Measurements from ENCODE around the gene XIRP1.

DNA sequence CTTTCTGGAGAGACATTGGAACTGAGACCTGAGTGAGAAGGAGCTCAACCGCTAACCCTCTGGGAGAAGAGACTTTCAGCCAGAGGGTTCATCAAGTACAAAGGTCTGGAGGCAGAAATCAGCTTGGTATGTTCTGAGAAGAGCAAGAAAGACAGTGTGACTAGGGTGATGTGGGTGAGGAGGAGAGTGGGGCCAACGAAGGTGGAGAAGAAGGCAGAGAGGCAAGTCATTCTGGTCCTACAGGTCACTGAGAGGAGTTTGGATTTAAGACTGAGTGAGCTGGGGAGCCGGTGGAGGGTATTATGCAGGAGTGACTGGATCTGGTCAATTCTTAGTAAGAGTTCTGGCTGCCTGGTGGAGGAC, 12.2 kb downstream of the XIRP1 start:
- TF ChIP-seq SIN3A (IDR thresholded peaks at IDR 0.05; ENCODE audit: borderline replicate concordance, insufficient read depth, low read length): no peak
- no peak for TF ChIP-seq TAF1 (IDR thresholded peaks at IDR 0.05; ENCODE audit: borderline replicate concordance, insufficient read depth, low read length)
- TF ChIP-seq POLR2AphosphoS5 (IDR thresholded peaks at IDR 0.05; ENCODE audit: low read depth, low read length): no peak
- TF ChIP-seq, protein P1, sequence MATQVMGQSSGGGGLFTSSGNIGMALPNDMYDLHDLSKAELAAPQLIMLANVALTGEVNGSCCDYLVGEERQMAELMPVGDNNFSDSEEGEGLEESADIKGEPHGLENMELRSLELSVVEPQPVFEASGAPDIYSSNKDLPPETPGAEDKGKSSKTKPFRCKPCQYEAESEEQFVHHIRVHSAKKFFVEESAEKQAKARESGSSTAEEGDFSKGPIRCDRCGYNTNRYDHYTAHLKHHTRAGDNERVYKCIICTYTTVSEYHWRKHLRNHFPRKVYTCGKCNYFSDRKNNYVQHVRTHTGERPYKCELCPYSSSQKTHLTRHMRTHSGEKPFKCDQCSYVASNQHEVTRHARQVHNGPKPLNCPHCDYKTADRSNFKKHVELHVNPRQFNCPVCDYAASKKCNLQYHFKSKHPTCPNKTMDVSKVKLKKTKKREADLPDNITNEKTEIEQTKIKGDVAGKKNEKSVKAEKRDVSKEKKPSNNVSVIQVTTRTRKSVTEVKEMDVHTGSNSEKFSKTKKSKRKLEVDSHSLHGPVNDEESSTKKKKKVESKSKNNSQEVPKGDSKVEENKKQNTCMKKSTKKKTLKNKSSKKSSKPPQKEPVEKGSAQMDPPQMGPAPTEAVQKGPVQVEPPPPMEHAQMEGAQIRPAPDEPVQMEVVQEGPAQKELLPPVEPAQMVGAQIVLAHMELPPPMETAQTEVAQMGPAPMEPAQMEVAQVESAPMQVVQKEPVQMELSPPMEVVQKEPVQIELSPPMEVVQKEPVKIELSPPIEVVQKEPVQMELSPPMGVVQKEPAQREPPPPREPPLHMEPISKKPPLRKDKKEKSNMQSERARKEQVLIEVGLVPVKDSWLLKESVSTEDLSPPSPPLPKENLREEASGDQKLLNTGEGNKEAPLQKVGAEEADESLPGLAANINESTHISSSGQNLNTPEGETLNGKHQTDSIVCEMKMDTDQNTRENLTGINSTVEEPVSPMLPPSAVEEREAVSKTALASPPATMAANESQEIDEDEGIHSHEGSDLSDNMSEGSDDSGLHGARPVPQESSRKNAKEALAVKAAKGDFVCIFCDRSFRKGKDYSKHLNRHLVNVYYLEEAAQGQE (IDR thresholded peaks at IDR 0.05; ENCODE audit: insufficient read depth in 1 of 2, low read depth in 2 of 2, low read length in 2 of 2): no peak

Data from PFSK-1 (cell line).